Measurements from ENCODE around the gene POLR2H. TPM values are rescaled to one million over a fixed set of nuclear protein-coding genes. Genes with fewer than 3 reads are reported as not detected.

The POLR2H gene
- total RNA-seq, 1 donor from 2014 or later = 155 TPM

DNA sequence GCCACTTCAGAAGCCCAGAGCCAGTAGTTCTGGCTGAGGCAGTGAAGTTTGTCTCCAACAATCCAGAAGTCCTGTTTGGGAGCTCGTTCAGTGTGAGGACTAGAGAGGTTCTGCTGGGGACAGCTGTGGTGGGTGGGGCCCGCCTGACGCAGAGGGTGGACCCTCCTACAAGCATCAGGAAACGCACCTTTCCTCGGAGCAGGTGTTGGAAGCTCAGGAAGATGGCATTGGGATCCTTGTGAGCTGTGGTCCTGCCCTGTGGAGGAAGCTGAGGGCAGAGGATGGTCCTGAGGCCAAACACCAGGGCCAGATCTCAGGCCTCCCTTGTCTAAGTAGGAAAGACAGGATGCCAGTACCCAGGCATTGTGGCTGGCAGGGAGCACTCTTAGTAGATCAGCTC lies 11.4 kb downstream of the POLR2H start:
- no peaks in the 10 kb centered on the region for H3K9me3 Mint-ChIP-seq
- H3K36me3 Mint-ChIP-seq (ENCODE audit: low read depth) = peaks cover 26% of the 10 kb centered on the region
- intact Hi-C loops (cut with micrococcal nuclease) = loop anchor here (5.0 kb wide), 1 partner anchor 94 kb away; no protein-coding TSS in a partner anchor
- H3K27ac Mint-ChIP-seq = no peak overlapping the region
- DNase-seq (ENCODE audit: low spot score) = no peak
- H3K27me3 Mint-ChIP-seq (ENCODE audit: low read depth) = peaks cover 31% of the 10 kb centered on the region
- peaks cover 6% of the 10 kb centered on the region for H3K4me1 Mint-ChIP-seq (ENCODE audit: low read depth)
- H3K4me3 Mint-ChIP-seq (ENCODE audit: low read depth) = no peak overlapping the region

DNA sequence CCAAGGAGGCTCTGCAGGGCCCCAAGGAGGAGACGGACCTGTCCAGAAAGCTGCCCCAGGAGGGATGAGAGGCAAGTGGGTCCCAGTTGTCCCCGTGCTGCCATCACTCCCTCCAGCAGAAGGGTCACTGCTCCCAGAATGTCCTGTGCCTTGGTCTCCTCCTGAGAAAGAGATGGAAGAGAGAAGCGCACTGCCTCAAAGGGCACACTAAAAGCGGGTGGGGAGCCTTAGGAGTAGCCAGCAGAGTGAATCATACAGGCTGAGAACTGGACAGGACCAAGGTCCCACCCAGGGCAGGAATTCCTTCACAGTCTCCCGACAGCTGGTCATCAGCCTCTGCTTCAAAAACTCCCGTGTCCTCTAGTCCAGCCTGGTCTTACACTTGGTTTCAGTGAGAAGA lies 11.9 kb downstream of the POLR2H start:
- no peak overlapping the region for H3K27ac Mint-ChIP-seq
- intact Hi-C loops (cut with micrococcal nuclease) = loop anchor here (5.0 kb wide), 1 partner anchor 94 kb away; no protein-coding TSS in a partner anchor
- no peak overlapping the region for H3K4me3 Mint-ChIP-seq (ENCODE audit: low read depth)
- peaks cover 21% of the 10 kb centered on the region for H3K36me3 Mint-ChIP-seq (ENCODE audit: low read depth)
- H3K4me1 Mint-ChIP-seq (ENCODE audit: low read depth) = peaks cover 5% of the 10 kb centered on the region
- peaks cover 36% of the 10 kb centered on the region for H3K27me3 Mint-ChIP-seq (ENCODE audit: low read depth)
- no peaks in the 10 kb centered on the region for H3K9me3 Mint-ChIP-seq
- no peak for DNase-seq (ENCODE audit: low spot score)

DNA sequence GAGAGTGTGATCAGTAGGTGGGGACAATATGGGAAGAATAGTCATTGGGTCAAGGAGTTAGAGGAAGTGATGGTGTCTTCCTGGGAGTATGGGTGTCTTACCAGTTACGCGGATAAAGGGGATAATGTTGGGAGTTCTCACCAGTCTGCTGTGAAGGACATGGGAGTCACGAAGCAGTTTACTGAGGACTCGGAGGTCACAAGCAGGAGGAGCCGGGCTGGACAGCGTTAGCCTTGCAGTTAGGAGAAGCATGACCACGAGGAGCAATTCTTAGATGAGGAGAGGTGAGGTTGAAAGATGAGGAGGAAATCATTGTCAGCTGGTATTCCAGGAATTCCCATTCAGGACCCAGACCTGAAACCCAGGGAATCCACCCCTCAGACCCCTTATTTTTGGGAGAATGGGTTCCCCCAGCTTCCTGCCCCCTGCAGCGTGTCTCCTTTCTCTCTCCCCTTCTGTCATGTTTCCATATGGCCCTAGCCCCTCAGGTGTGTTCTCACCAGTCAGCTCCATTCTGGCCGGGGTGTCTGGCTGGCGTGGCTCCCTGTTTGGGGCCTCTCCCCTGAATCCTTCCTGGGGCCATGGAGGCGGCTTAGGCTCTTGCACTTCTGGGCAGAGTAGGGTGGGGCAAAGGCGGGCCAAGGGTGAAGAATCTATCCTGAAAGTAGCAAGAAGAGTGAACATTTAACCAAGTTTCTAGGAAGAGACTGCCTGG lies 14.4 kb downstream of the POLR2H start:
- no peak for DNase-seq (ENCODE audit: low spot score)
- Mint-ChIP-seq H3K4me3 (ENCODE audit: low read depth) (no peak overlapping the region), H3K36me3 (ENCODE audit: low read depth) (peaks cover 3% of the 10 kb centered on the region), H3K9me3 (no peaks in the 10 kb centered on the region), H3K4me1 (ENCODE audit: low read depth) (peaks cover 9% of the 10 kb centered on the region), H3K27me3 (ENCODE audit: low read depth) (peaks cover 49% of the 10 kb centered on the region), H3K27ac (no peak overlapping the region)
- intact Hi-C loops (cut with micrococcal nuclease) = no loop called here

DNA sequence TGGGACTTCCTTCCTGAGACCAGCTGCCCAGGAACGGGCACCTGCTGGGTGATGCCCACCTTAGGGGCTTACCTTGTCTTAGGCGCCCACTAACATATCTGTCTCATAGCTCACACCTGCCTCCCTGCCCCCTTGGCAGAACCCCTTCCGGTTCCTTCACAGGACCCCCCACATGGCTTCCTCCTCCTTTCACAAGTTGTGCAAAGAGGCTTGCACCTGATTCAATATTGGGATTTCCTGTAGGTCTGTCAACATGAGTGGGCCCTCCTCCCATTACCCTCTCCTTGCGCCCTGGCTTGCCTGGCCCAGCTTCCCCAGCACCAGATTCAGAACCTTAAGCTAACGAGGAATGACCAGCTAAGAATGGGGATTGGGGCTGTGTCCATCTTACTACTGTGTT lies 15.9 kb downstream of the POLR2H start:
- H3K27ac Mint-ChIP-seq = no peak overlapping the region
- H3K27me3 Mint-ChIP-seq (ENCODE audit: low read depth) = peaks cover 62% of the 10 kb centered on the region
- intact Hi-C loops (cut with micrococcal nuclease) = no loop called here
- H3K9me3 Mint-ChIP-seq = no peaks in the 10 kb centered on the region
- H3K36me3 Mint-ChIP-seq (ENCODE audit: low read depth) = no peaks in the 10 kb centered on the region
- DNase-seq (ENCODE audit: low spot score) = no peak
- H3K4me1 Mint-ChIP-seq (ENCODE audit: low read depth) = peaks cover 6% of the 10 kb centered on the region
- no peak overlapping the region for H3K4me3 Mint-ChIP-seq (ENCODE audit: low read depth)

DNA sequence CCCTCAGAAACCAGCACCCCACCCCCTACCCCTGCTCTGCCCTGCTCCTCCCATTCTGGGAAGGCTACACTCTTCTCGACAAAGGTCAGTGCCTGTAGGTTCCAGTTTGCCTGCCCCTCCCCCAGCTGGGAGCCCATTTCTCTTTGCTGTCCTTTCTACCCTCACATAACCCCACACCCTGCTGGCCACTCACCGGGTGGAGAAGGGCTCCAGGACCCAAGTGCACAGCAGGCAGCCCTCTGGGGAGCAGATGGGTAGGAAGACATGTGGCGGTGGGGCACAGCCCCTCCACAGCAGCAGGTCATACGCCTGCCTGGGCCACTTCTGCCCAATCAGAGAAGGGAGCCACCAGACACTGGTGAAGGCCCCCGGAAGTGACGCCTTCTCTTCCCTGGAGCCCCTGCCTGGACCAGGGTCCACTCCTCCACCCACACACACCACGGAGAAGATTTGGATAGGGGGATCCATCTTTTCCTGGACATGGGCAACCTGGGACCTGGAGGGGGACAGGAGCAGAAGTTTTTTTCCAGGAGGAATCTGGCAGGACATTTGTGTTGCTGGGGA lies 16.5 kb downstream of the POLR2H start, which contains the start of gene THPO:
Gene THPO, minus strand, starts transcription at position 326 of the 564 bp plus-strand sequence. CDS start 1,948 bp downstream, outside the sequence.
- Mint-ChIP-seq H3K36me3 (ENCODE audit: low read depth) (no peaks in the 10 kb centered on the region), H3K4me3 (ENCODE audit: low read depth) (peak within 1 kb of the TSS; percentile 58), H3K27me3 (ENCODE audit: low read depth) (peaks cover 67% of the 10 kb centered on the region), H3K27ac (no peak within 1 kb of the TSS), H3K4me1 (ENCODE audit: low read depth) (peaks cover 6% of the 10 kb centered on the region), H3K9me3 (no peaks in the 10 kb centered on the region)
- DNase-seq (ENCODE audit: low spot score) = no peak
- intact Hi-C loops (cut with micrococcal nuclease) = no loop called here

DNA sequence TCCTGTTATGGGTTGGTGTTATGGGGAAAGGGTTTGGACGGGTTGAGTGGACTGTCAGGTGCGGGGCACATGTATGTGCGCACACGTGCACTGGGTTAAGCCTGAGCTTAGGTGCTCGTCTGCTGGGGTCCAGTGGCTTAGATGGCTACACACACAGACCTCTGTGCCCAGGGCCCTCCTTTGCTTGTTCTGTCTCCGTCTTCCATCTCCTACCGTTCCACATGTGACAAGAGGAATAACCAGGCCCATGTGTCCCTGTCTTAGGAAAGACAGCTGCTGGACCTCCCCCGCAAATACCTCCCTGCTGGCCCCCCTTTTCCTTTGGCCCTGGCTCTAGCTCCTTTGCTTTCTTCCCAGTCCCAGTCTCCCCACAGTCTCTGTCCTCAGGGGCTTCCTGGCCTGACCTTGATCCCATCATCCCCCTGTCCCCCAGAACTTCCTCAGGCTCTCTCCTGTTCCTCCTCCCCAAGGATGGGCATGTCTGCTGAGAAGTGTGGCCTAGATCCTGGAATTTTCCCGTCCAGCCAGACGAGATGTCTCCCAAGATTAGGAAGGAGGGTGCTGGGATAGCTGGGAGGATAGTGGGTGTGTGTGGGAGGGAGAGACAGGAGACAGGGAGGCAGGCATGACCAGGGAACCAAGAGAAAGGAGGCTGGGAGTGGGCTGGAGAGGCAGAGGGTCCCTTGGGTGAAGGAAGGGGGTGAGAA lies 17.3 kb downstream of the POLR2H start:
- peaks cover 66% of the 10 kb centered on the region for H3K27me3 Mint-ChIP-seq (ENCODE audit: low read depth)
- peak overlapping the region; percentile 58 for H3K4me3 Mint-ChIP-seq (ENCODE audit: low read depth)
- H3K4me1 Mint-ChIP-seq (ENCODE audit: low read depth) = peaks cover 6% of the 10 kb centered on the region
- H3K9me3 Mint-ChIP-seq = no peaks in the 10 kb centered on the region
- no peak for DNase-seq (ENCODE audit: low spot score)
- H3K27ac Mint-ChIP-seq = no peak overlapping the region
- intact Hi-C loops (cut with micrococcal nuclease) = no loop called here
- H3K36me3 Mint-ChIP-seq (ENCODE audit: low read depth) = no peaks in the 10 kb centered on the region

DNA sequence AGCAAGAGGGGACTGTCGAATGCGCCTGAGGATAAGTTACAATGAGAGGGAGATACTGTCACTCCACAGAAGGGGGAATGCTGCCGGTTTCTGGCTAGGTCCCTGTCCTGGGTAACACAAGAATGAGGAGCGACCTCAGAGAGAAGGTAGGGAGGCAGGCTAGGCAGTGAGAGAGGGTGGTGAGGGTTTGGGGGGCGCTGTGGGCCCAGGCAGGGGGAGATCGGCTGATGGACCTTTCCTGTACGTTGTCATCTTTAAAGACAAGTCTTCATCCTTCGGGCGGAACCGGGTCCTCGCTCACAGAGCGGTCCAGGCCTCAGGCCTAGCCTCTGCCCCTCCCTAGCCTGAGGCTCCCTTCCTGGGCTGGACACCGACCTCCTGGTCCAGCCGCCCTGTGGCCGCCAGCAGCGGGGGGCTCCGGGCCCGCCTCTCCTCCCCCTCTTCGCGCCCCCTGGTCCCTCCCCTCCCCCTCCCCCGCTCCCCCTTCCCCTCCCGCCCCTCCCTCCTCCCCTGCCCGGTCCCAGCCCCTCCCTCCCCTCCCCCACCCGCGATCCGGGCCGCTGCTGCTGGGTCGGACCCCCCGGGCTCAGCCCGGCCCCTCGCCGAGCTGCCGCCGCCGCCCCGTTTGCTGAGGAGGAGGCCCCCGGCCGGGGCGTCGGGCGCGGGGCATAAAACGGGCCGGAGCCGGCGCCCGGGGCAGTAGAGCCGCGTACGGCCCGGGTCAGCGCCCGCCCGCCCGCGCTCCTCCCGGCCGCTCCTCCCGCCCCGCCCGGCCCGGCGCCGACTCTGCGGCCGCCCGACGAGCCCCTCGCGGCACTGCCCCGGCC lies 18.1 kb downstream of the POLR2H start, which contains the start of gene CHRD:
Gene CHRD, plus strand, starts transcription at position 697 of the 827 bp plus-strand sequence. CDS start 265 bp downstream, outside the sequence.
- Mint-ChIP-seq H3K27me3 (ENCODE audit: low read depth) (peaks cover 63% of the 10 kb centered on the region), H3K9me3 (no peaks in the 10 kb centered on the region), H3K4me3 (ENCODE audit: low read depth) (peak within 1 kb of the TSS; percentile 58), H3K4me1 (ENCODE audit: low read depth) (peaks cover 6% of the 10 kb centered on the region), H3K27ac (no peak within 1 kb of the TSS), H3K36me3 (ENCODE audit: low read depth) (no peaks in the 10 kb centered on the region)
- DNase-seq (ENCODE audit: low spot score) = no peak
- intact Hi-C loops (cut with micrococcal nuclease) = no loop called here

DNA sequence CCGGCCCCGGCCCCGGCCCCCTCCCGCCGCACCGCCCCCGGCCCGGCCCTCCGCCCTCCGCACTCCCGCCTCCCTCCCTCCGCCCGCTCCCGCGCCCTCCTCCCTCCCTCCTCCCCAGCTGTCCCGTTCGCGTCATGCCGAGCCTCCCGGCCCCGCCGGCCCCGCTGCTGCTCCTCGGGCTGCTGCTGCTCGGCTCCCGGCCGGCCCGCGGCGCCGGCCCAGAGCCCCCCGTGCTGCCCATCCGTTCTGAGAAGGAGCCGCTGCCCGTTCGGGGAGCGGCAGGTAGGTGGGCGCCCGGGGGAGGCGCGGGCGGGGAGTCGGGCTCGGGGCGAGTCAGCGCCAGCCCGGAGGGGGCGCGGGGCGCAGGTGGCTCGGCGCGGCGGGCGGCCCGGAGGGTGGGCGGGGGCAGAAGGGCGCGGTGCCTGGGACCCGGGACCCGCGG lies 18.7 kb downstream of the POLR2H start:
- Mint-ChIP-seq H3K4me1 (ENCODE audit: low read depth) (peaks cover 6% of the 10 kb centered on the region), H3K27ac (no peak overlapping the region), H3K4me3 (ENCODE audit: low read depth) (no peak overlapping the region), H3K36me3 (ENCODE audit: low read depth) (no peaks in the 10 kb centered on the region), H3K27me3 (ENCODE audit: low read depth) (peaks cover 63% of the 10 kb centered on the region), H3K9me3 (no peaks in the 10 kb centered on the region)
- intact Hi-C loops (cut with micrococcal nuclease) = no loop called here
- no peak for DNase-seq (ENCODE audit: low spot score)

DNA sequence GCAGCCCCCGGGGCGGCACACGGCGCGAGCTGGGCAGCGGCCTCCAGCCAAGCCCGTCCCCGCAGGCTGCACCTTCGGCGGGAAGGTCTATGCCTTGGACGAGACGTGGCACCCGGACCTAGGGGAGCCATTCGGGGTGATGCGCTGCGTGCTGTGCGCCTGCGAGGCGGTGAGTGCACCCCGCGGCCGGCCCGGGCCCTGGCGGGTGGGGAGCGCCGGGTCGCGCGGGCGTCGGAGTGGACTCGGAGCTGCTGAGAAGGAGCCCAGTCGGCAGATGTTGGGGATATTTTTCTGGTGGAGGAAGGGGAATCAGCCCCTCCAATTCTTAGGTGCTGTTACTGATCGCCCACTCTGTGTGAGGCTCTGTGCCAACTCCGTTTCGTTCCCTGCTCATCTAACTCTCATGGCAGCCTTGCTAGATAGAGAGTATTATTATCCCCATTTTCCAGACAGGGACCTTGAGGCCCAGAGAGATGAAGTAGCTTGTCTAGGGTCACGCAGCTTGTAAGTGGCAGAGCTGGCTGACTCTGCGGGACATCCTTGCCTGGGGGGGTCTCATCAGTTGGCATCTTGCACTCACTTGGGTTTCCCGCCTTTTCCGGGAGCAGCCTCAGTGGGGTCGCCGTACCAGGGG lies 19.2 kb downstream of the POLR2H start:
- H3K27ac Mint-ChIP-seq = no peak overlapping the region
- H3K36me3 Mint-ChIP-seq (ENCODE audit: low read depth) = no peaks in the 10 kb centered on the region
- H3K9me3 Mint-ChIP-seq = no peaks in the 10 kb centered on the region
- DNase-seq (ENCODE audit: low spot score) = no peak
- intact Hi-C loops (cut with micrococcal nuclease) = no loop called here
- peaks cover 6% of the 10 kb centered on the region for H3K4me1 Mint-ChIP-seq (ENCODE audit: low read depth)
- no peak overlapping the region for H3K4me3 Mint-ChIP-seq (ENCODE audit: low read depth)
- H3K27me3 Mint-ChIP-seq (ENCODE audit: low read depth) = peaks cover 57% of the 10 kb centered on the region

DNA sequence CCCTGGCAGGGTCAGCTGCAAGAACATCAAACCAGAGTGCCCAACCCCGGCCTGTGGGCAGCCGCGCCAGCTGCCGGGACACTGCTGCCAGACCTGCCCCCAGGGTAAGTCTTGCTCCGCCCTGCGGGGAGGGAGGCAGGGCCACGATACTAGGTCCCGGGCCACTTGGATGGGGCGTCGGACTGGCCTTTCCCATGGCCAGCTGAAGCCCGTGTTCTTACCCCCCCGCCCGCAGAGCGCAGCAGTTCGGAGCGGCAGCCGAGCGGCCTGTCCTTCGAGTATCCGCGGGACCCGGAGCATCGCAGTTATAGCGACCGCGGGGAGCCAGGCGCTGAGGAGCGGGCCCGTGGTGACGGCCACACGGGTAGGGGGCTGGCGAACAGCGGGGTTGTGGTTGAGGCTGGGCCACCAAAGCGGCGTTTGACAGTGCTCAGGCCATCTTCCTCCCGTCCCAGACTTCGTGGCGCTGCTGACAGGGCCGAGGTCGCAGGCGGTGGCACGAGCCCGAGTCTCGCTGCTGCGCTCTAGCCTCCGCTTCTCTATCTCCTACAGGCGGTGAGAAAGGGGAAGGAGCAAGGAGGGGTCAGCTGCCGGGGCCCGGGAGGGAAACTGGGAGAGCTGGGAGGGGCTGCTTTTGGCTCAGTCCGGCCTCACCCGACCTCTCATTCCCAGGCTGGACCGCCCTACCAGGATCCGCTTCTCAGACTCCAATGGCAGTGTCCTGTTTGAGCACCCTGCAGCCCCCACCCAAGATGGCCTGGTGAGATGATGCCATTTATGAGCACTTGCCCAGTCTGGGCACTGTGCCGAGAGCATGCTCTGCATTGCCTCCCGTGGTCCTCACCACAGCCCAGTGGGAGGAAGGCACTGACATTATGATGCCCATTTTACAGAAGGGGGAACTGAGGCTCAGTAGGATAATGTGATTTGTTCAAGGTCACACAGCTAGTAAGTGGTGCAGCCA lies 20.0 kb downstream of the POLR2H start:
- intact Hi-C loops (cut with micrococcal nuclease) = no loop called here
- Mint-ChIP-seq H3K36me3 (ENCODE audit: low read depth) (no peaks in the 10 kb centered on the region), H3K4me3 (ENCODE audit: low read depth) (no peak overlapping the region), H3K27me3 (ENCODE audit: low read depth) (peaks cover 53% of the 10 kb centered on the region), H3K9me3 (no peaks in the 10 kb centered on the region), H3K27ac (no peak overlapping the region), H3K4me1 (ENCODE audit: low read depth) (peaks cover 6% of the 10 kb centered on the region)
- DNase-seq (ENCODE audit: low spot score) = no peak

DNA sequence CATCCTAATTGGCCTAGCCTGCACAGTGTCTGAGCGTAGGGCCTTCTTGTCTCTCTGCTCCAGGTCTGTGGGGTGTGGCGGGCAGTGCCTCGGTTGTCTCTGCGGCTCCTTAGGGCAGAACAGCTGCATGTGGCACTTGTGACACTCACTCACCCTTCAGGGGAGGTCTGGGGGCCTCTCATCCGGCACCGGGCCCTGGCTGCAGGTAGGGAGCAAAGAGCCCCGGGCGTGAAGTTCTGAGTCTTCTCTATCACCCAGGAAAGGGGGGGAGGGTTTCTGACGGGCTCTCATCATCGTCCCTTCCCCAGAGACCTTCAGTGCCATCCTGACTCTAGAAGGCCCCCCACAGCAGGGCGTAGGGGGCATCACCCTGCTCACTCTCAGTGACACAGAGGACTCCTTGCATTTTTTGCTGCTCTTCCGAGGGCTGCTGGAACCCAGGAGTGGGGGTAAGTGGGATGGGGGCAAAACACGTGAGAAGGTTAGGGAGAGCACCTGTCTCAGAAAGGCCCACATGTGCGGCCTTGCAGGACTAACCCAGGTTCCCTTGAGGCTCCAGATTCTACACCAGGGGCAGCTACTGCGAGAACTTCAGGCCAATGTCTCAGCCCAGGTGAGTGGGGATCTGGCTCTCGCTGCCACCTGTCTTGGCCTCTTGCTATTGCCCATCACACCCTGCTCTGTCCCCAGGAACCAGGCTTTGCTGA lies 21.0 kb downstream of the POLR2H start:
- H3K4me1 Mint-ChIP-seq (ENCODE audit: low read depth) = peaks cover 6% of the 10 kb centered on the region

More for the DNA sequence above, 21.0 kb downstream of the POLR2H start:
- DNase-seq (ENCODE audit: low spot score) = no peak
- H3K27me3 Mint-ChIP-seq (ENCODE audit: low read depth) = peaks cover 45% of the 10 kb centered on the region
- no peaks in the 10 kb centered on the region for H3K9me3 Mint-ChIP-seq
- intact Hi-C loops (cut with micrococcal nuclease) = no loop called here
- no peak overlapping the region for H3K27ac Mint-ChIP-seq
- no peaks in the 10 kb centered on the region for H3K36me3 Mint-ChIP-seq (ENCODE audit: low read depth)
- H3K4me3 Mint-ChIP-seq (ENCODE audit: low read depth) = no peak overlapping the region

Data from activated T-helper 2 cell treated with anti-CD3 and anti-CD28 coated beads, Interferon-gamma antibody, Interleukin-2, Interleukin-4, amounts not matched to agents 10 μg/mL and 5 μg/mL and 100 μg/mL, durations not matched to agents 14 hours and 24 hours and 36 hours (primary cell).